Measurements from ENCODE around the gene KBTBD13. TPM values are rescaled to one million over a fixed set of nuclear protein-coding genes. Genes with fewer than 3 reads are reported as not detected.
"Not testable (repeated sequence)": the region's sequence is repeated elsewhere in the genome, so short reads cannot be mapped to it uniquely, and the experiment has no call there.

KBTBD13 gene
- polyA plus RNA-seq, 12 donors, result 0.59 to 2.9 (median 1.3) TPM; not detected in 2

DNA sequence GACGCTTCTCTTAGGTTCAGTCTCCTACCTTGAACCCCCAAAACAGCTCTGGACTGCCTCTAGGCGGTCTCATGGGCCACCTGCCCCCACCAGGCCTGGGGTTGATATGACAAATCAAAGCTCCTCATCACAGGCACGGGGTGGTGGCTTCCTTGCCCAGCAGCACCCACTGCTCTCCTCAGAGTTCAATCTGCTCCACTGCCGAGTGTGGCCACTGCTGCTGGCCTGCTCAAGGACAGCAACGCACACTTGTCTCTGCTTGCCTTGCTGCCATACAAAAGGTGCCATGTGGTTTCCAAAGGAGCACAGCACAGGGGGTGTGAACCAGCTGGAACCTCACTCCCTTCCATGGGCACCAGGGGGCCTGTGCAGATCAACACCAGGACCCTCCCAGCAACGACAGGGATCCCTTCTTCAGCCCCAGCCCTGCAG is 10.2 kb downstream of the KBTBD13 start:
- DNase-seq, result no peak

DNA sequence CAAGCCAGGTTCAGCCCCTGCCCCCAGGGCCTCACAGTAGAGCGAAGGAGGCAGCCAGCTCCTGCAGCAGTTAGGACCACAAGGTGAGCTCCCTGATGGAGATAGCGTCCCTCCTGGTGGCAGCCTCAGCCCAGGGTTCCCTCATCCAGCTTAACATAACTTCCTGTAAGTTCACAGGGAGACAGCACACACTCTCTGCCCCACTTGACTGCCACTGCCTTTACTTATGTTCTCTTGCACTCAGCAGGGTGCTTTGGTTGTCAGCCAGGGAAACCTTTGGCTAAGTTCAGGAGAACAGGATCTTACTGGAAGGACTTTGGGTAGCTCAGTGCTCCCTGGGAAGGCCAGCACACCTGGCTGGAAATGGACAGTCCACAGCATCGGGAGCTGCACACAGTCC is 10.9 kb downstream of the KBTBD13 start:
- no peak for DNase-seq

DNA sequence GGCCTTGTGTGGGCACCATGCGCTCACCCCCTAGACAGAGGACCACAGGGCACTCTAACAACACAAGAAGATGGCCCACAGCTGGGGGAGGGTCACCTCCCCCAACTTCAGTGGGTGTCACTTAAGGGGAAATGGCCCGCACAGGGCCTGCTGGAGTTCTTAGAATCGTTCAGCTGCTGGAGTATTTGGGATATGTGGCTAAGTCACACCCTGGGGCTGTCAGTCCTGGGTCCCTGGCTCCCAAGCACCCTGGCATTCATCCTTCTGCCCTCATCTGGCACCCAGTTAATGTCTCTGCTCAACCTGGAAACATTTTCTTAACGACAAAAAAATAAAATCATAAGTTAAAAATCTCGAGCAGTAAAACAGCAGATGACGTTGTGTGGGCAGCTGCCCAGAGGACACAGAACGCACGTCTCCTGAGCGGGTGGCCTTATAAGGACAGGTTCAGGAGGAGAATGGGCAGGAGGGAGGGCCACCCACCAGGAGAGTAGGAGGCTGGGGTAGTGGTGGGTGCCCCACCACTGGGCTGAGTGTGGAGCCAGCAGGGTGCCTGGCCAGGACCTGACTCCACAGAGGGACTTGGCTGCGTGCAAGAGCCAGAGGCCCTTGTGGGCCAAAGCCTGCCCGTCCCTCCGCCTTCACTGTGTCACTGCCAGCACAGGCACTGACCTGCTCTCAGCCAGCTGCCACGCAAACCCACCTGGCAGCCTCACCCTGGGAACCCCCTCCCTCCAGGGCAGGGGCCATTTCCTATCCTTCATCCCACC is 11.5 kb downstream of the KBTBD13 start:
- DNase-seq, result no peak

DNA sequence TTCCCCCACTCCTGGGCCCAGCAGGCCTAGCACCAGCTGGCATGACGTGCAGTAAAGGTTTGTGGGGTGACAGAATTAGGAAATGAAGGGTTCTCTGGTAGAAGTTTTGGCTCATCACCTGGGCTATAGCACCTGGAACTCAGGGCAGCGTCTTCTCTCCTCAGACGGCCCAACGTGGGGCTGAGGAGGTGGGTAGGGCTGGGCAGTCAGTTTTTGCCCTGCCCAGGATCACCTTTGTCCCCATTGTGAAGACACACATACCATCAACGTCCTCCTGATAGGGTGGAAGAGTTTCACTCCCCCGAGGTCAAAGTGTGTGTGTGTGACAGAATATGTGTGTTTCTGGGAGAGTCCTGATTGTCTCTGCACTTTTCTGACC is 12.1 kb downstream of the KBTBD13 start:
- no peak for DNase-seq

DNA sequence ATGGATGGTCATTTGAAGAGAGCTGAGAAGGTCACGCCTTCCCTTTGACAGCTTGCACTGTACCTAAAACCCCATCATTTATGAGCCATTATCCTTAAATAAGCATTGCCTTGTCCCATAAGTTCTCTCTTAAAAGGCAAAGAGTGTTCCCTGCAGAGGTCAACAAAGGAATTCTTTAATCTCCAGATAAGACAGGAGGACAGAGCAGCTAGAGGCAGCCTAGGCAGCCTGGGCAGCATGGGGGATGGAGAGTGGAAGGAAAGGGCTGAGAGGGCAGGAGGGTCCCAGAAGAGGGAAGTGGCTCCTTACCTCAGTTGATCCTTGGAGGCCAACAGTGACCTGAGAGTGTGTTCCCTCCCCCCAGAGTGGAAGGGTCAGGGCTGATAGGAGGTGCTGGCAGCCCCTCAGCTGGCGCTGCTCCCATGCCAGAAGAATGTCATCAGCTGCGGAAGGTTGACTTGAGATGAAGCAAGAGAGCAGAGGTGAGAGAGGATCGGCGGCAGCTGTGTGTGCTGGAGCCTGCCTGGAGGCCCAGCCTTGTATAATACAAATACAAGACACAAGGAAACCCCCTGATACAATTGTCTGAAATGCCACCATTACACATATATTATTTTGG is 12.8 kb downstream of the KBTBD13 start:
- DNase-seq, result no peak

DNA sequence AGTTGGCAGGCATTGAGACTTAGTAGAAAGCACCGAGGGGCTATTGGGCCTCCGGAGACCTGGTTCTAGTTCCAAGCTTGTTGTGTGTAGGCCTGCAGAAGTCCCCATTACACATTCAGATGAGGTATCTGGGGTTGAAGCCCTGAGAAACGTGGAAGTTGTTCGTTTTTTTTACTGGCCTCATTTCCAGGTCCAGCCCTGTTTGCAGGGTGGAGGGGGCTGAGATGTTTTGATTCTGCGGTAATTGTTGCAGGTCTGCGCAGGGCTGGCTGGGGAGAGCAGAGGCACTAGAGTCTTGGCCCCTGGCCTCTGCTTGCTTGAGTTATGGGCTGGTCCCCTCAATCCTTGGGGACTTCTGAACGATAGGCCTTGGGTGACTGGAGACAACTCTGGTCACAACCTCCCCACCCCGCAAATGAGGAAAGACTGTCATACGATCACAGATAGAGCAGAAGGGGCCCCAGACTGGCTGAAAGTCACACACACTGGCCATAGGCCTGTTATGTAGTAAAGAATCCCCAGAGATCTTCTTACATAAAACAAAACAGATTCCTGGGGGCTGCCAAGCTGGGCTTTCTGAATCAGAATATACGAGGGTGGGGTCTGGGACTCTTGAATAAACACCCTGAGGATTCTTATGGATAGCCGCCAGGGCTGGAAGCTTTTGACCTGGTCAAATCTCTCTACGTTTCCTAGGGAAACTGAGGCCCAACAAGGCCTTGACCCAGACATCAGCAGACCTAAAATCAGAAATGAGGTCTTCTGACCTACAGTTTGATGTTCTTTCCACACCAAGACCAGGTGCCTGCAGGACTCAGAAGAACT is 15.6 kb downstream of the KBTBD13 start:
- no peak for DNase-seq

DNA sequence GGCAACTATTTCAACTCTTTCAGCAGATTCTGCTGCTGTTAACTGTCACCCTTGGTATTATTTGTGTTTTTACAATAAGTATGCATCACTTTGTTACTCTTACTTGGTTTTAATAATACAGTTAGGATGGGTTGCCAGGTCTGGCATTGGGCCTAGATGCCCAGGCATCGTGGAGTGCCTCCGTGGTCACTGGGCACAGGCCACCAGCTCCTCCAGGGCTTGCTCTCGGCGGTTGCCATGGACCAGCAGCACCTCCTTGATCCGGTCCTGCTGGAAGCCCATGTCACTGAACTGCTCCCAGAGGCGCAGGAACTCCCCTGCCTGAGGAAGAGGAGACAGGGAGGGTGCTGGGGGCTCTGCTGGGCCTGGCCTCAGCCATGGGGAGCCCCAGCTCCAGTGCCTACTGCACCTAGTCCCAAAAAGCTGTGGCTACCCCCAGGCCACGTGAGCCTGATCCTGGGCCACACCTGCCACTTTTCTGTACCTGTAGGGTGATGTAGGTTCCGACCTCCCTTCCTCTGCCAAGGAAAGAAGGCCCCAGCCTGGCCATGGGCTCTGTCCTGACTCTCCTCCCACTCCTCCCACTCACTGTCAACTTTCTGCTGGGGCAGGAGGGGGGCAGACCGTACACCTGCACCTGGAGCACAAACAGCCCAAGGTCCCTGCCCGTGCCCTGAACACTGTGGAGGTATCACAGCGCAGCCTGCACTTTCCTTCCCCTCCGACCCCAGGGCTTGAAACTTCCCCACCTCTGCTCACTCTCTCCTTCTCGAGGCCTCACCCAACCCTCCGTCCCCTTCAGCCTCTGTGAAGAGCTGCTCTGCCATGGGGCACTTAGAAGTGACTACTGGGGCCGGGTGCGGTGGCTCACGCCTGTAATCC is 16.6 kb downstream of the KBTBD13 start:
- DNase-seq, result no peak

DNA sequence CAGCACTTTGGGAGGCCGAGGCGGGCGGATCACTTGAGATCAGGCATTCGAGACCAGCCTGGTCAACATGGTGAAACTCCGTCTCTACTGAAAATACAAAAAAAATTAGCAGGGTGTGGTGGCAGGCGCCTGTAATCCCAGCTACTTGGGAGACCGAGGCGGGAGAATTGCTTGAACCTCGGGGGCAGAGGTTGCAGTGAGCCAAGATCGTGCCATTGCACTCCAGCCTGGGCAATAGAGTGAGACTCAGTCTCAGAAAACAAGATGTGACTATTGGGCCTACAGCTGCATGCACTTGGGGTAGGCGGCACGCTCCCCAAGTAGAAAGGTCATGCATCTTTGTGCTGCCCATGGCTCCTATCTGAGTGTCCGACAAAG is 17.2 kb downstream of the KBTBD13 start:
- DNase-seq, result not testable (repeated sequence)

DNA sequence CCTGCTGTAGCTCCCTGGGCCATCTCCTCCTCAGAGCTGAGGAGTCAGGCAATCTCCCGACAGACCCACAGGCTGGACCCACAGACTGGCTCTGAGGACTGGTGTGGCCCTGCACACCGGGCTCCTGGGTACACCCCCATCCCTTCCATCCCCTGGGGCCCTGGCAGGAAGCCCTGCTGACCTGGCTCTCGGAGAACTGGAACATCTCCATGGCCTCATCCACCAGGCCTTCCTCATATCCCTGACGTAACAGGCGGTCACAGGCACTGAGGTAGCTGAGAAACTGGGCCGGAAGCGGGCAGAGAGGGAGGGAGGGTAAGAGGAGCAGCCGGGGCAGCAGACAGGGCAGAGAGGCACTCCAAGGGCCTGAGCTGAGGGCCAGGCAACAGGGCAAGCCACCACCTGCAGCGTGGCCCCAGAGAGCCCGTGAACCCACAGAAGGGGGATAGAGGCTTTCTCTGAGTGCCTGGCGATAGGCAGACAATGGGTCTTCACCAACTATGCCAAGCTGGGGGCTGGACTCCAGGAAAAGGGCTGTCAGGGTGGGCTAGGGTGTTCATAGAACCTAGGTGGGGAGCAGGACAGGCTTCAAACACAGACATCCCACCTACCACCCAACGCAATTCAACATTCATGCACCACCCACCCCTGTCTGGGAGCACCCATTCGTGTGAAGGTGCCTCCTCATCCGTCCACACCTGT is 17.9 kb downstream of the KBTBD13 start:
- no peak for DNase-seq

DNA sequence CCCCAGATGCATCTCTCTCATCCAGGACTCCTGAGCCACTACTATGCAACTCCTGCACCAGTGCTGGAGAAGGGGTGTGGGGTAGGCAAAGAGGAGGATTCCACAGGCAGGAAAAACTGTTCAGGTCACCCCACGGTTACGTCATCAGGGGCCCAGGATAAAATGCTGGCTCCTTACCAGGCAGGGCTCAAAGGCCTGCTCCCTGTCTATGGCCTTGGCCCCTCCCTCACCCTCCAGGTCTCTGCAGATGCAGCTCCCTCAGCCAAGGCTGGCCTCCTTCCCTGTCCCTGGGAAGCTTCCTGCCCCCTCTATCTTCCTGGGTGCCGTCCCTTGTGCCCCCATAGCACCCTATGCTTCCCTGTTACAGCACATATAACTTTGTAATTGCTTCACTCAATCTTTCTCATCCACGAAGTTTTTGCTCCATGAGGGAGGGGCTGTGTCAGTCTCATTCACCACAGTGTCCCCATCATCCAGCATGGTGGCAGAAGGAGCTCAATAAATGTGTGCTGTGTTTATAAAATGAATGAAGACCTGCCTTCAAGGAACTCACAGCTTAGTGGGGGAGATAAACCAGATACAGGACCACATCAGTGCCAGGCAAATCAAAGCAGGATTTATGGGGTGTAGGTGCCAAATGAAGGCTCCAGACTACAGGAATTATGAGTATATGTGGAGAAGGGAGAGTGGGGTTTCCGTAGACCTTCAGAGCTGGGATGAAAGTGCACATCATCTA is 18.6 kb downstream of the KBTBD13 start:
- DNase-seq, result no peak

DNA sequence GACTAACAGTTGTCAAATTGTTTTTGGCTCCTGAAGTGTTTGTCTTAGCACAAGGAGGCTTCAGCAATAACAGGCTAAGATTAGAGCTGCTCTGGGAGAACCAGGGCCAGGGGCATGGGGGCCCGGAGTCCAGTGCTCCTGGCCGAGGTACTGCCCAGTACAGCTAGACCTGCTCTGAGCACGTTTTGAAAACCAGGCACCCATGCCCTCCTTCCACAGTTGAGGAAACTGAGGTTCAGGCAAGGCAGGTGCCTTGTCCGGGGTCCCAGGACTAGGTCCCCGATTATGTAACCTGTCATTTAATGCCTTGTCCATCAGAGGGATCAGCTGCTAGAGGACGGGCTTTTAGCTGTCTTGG is 19.2 kb downstream of the KBTBD13 start:
- DNase-seq, result no peak

DNA sequence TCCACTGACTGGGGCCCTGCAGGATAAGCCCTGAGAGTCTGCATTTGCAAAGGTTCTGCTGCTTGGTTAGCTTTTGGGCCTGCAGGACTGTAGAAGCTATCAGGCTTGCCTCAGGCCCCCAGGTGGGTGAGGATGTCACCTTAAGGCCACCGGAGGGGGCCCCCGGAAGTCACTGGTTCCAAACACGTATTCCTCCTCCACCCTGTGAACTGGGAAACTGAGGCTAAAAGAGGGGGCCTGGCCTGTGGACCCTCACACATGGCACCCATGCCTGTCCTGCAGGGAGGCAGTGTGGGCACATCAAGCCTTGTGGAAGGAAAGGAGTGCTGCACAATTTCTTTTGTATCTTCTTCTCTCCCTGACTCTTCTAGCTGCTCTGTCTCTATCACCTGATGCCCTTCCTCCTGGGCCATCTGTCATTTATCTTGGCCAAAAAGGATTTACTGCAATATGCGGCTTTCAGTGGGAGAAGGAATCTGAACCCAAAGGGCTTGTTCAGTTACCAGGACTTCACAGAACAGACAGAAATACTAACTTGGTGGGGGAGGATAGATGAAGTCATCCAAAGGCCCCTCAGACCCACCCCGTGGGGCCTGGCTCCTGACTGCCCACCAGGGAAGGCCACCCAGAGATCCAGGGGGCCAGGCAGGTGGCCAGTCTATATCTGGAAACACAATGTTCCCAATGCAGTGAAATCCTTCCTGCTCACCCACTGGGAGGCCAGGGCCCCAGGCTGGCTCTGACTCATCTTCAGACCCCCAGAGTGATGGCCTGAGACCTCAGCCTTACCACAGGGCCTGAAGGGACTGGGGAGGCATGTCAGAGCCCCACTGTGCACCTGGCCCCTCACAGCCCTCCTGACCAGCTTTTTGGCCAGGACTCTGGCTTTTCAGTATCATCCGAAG is 20.2 kb downstream of the KBTBD13 start:
- no peak for DNase-seq

DNA sequence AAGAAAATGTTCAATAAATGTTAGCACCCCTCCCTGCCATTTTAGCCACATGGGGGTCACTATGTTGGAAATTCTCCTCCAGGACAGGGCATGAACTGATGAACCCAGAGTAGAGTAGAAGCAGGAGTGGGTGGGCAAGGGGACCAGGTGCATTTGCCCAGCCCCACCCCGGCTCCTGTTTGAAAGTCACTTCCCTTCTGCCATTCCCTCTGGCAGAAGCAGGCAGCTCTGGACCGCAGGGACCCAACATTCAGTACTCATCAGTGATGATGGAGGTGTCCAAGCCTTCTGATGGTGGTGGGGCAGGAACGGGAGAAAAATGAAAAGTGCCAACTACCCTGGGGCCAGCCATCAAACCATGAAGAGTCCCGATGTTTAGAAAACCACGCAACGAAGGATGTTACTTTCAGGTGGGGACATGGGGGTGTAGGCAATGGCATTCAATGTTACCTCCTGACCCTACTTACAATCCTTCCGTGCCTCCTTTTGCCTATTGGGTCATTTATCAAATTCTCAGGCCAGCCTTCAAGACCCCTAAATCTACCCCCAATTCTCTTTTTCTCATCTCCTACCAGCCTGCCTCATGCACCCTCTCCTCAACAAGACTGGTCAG is 21.2 kb downstream of the KBTBD13 start:
- DNase-seq, result no peak

DNA sequence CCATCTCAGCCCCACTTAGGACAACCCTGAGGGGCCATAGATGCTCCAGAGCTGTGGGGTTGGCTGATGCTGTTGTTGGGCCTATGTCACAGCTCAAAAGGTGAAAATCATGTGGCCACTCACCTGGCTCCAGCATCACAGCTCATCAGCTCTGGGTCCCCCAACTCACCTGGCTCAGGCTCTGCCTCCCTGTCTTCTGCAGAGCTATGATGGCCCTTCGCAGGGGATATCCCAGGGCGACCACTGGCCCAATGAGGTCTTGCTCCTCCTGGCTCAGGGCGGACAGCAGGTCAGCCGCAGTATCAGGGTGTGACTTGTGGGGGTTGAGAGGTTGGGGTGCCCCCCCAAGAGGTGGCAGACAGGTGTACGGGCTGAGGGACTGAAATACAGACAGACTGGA is 22.8 kb downstream of the KBTBD13 start:
- DNase-seq, result no peak

DNA sequence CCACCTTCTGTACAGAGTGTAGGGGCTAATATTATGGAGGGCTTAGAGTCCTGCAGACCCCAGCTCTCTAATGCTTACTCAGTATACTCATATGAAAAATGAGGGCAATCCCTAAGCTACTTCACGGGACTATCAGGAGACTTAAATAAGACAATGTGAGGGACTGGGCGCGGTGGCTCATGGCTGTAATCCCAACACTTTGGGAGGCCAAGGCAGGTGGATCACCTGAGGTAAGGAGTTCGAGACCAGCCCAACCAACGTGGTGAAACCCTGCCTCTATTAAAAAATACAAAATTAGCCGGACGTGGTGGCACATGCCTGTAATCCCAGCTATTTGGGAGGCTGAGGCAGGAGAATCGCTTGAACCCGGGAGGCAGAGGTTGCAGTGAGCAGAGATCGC is 23.3 kb downstream of the KBTBD13 start:
- DNase-seq, result not testable (repeated sequence)

DNA sequence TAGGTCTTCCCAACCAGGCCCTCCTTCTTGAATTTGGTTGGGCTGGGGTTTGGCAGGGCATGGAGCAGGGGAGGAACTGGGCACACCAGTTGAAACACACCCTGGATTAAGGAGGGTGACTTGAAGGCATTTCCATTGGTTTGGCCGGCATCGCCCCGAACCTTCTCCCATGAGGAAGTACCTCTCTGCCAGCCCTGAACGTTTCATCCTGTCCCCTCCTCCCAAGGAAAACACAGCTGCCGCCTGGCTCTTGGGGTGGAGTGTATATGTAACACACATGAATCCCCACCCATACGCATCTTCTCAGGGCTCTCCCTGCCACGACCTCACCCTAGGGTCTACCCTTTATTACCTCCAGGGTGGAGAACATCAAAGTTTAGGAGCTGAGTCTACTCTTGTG is 23.9 kb downstream of the KBTBD13 start:
- DNase-seq, result no peak

DNA sequence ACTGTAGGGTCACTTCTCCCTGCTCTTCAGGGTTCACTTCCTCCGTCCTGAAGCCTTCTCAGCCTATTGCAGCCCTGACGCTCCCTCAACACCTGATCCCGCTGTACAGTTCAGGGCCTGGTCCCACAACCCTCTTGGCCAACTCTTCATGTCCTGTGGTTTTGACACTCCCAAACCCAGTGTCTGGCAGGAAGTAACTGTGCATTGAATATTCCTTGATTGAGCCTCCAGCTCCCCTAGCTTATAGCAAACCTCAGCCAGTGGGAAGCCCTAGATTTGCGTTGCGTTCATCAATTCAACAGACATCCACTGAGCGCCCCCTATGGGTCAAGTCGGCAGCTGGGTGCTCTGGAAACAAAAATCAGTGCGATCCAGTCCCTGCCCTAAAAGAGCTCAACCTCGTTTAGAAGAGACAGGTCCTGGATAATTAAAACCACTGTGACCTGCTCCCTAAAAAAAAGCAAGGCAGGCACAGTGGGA is 24.9 kb downstream of the KBTBD13 start:
- peak; percentile 81 for DNase-seq

DNA sequence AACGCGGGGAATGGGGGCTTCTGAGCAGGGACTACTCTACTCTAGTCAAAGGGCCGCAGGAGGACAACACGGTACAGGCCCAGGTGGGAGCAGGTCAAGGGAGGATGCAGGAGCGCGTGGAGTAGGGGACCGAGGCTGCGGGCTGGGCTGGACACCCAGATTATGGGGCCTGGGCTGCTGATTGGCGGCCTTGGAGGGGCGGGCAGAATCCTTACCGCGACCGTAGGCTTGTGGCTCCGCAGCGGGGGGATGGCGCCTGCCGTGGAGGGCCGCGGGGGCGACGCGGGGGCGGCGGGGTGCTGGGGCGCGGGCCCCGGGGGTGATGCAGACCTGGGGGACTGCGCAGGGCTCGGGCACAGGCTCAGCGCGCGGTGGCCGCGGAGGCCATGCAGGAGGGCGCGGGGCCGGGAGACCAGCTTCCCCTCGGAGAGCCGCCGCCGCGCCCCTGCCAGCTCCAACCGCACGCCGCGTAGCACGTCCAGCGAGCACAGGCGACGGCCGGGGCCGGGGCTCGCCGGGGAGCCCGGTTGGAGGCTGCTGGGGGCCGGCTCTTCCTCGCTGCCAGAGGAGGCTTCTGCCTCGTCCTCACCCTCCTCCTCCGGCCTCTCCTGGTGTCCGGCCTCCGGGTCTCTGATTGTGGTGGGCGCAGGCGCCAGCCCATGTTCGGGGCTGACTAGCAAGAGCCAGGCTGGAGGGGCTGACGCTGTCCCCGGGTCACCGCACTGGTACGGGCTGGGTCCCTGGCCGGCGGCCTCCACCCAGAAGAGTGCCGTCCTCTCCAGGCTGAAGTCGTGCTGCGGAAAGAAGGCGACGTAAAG is 25.6 kb downstream of the KBTBD13 start:
- DNase-seq, result no peak
